GM12878 (cell line): ENCODE data around the gene AKR1B15. TPM values are rescaled to one million over a fixed set of nuclear protein-coding genes. Genes with fewer than 3 reads are reported as not detected.

ENCODE experiments used
- ATAC-seq: fragments of 200-7000 bp; cut with Tn5 transposase; 3 replicates; pipeline ENCODE4 v1.9.1; 2020; ENCODE audit warnings: mild to moderate bottlenecking, moderate library complexity
- BruUV-seq: library from RNA; stranded (reverse); fragments of 400-500 nt; replicated peaks from 2 replicates; lab custom pipeline; 2021; lab: Mats Ljungman, UMichigan
- CTCF ChIA-PET: fragments of 300-600 bp; sonication (Branson Sonifier 250); formaldehyde crosslinking; extraction: SDS; loops from one replicate; lab custom pipeline; 2021; ENCODE audit warnings: inconsistent platforms; lab: Yijun Ruan, JAX
- POLR2A ChIA-PET: fragments of 350-600 bp; formaldehyde crosslinking; extraction: SDS; loops from one replicate; lab custom pipeline; 2021; ENCODE audit warnings: inconsistent platforms; lab: Charles Lee
- RAD21 ChIA-PET: fragments of 300-600 bp; sonication (Branson Sonifier 250); formaldehyde crosslinking; loops from one replicate; lab custom pipeline; 2023; ENCODE audit warnings: antibody characterized with exemption; ENCODE audit not compliant: unreplicated experiment; lab: Charles Lee
- SMC1A ChIA-PET: fragments of 300-600 bp; sonication (Branson Sonifier 250); formaldehyde crosslinking; loops from one replicate; lab custom pipeline; 2023; ENCODE audit not compliant: unreplicated experiment, uncharacterized antibody; lab: Charles Lee
- DNase-seq: peaks from one replicate; pipeline ENCODE4 v3.0.0-alpha.2; 2011; ENCODE audit warnings: low read depth, low spot score
- FAIRE-seq: peaks from 3 replicates; lab custom pipeline; 2011; peaks lifted over from hg19 to GRCh38; lab: Jason Lieb, UNC
- H2AFZ ChIP-seq: 2 replicates; pipeline ENCODE4 v1.6.0; 2011; ENCODE audit warnings: low read depth, low read length, control low read depth; ENCODE audit not compliant: control insufficient read depth
- H3K27ac ChIP-seq: 2 replicates; pipeline ENCODE4 v1.5.1; 2011; ENCODE audit warnings: control low read depth; ENCODE audit not compliant: control insufficient read depth, insufficient read depth
- H3K27me3 ChIP-seq, 2 experiments: replicated peaks in 1 of 2; 2 replicates each; pipeline versions ENCODE4 v1.6.0 to v1.6.1; 2011; ENCODE audit warnings: low read length in 1 of 2; ENCODE audit not compliant: control insufficient read depth in 2 of 2, insufficient read depth in 2 of 2
- H3K36me3 ChIP-seq, 2 experiments: 2 replicates each; pipeline ENCODE4 v1.5.1; 2011; ENCODE audit warnings: low read length in 1 of 2; ENCODE audit not compliant: control insufficient read depth in 2 of 2, insufficient read depth in 2 of 2
- H3K4me1 ChIP-seq: 2 replicates; pipeline ENCODE4 v1.6.1; 2011; ENCODE audit warnings: mild to moderate bottlenecking, low read length, moderate library complexity, mixed read lengths; ENCODE audit not compliant: control insufficient read depth, insufficient read depth
- H3K4me2 ChIP-seq: 2 replicates; pipeline ENCODE4 v1.6.0; 2011; ENCODE audit warnings: control low read depth; ENCODE audit not compliant: control insufficient read depth, insufficient read depth
- H3K4me3 ChIP-seq: fragments of 200-600 bp; sonication (generic); 2 replicates; pipeline ENCODE4 v1.5.1; 2016
- H3K79me2 ChIP-seq: 2 replicates; pipeline ENCODE4 v1.6.0; 2011; ENCODE audit warnings: low read length; ENCODE audit not compliant: control insufficient read depth, insufficient read depth
- H3K9ac ChIP-seq: 2 replicates; pipeline ENCODE4 v1.8.0; 2011; ENCODE audit warnings: low read length, control low read depth, mixed read lengths; ENCODE audit not compliant: control insufficient read depth, insufficient read depth
- H3K9me3 ChIP-seq: replicated peaks from 3 replicates; pipeline ENCODE4 v1.5.1; 2011; ENCODE audit warnings: mild to moderate bottlenecking, low read length; ENCODE audit not compliant: control insufficient read depth, insufficient read depth
- H4K20me1 ChIP-seq: 2 replicates; pipeline ENCODE4 v1.6.0; 2011; ENCODE audit not compliant: control insufficient read depth, insufficient read depth
- CBX3 ChIP-seq: fragments of 200-600 bp; sonication (generic); IDR thresholded peaks from 2 replicates; pipeline ENCODE4 v1.6.1; 2016; ENCODE audit warnings: low read depth, borderline replicate concordance
- IKZF1 ChIP-seq: fragments of 450-650 bp; conservative IDR thresholded peaks from 2 replicates; pipeline ENCODE4 v1.6.1; 2017; ENCODE audit warnings: antibody characterized with exemption, mild to moderate bottlenecking
- NFXL1 ChIP-seq: fragments of 450-650 bp; IDR thresholded peaks from 2 replicates; pipeline ENCODE4 v1.6.1; 2017; ENCODE audit warnings: antibody characterized with exemption, mild to moderate bottlenecking, borderline replicate concordance
- RAD21 ChIP-seq: IDR thresholded peaks from 2 replicates; pipeline ENCODE4 v1.6.1; 2011; ENCODE audit warnings: mild to moderate bottlenecking, low read depth, low read length, moderate library complexity; ENCODE audit not compliant: insufficient read depth
- SREBF2 ChIP-seq: IDR thresholded peaks from 2 replicates; pipeline ENCODE4 v1.6.1; 2012; ENCODE audit warnings: mild to moderate bottlenecking, low read length
- TCF7 ChIP-seq: IDR thresholded peaks from 2 replicates; pipeline ENCODE4 v1.6.1; 2014; ENCODE audit warnings: antibody characterized with exemption, borderline replicate concordance
- WGBS: methylation state at CpG from one replicate; pipeline ENCODE4 v1.1.6; 2016; ENCODE audit warnings: low lambda C conversion rate; ENCODE audit not compliant: insufficient replicate concordance, insufficient coverage; ENCODE audit errors: missing lambda C conversion rate; 5-methylcytosine and 5-hydroxymethylcytosine counted together
- in situ Hi-C: fragments of 300-500 bp; cut with MboI; formaldehyde crosslinking; loops from 9 replicates; pipeline ENCODE4 v1.14.3; 2018; ENCODE audit warnings: mixed read lengths
- intact Hi-C: fragments of 100-400 bp; cut with micrococcal nuclease; formaldehyde crosslinking; loops from one replicate; pipeline ENCODE4 v1.14.2; 2022; ENCODE audit not compliant: unreplicated experiment
- polyA plus RNA-seq, 11 experiments: library from polyadenylated mRNA; depleted of rRNA in 4 of 11; unstranded in 6 of 11; stranded (reverse) in 5 of 11; fragments of >200 nt; fragmentation: Nextera tagmentation in 4 of 11; fragmentation: Illumina TruSeq in 1 of 11; extraction: Ambion mirVana in 4 of 11; extraction: Trizol in 1 of 11; gene quantifications; 1 replicate in 1 of 11; 2 replicates in 10 of 11; pipeline versions ENCODE4 v1.2.1 to v1.2.3, GENCODE V29; 2011 to 2016; ENCODE audit warnings: inconsistent platforms in 2 of 11, missing spikeins in 2 of 11, low read depth in 1 of 11
- total RNA-seq, 4 experiments: library from RNA; depleted of rRNA in 3 of 4; stranded (reverse); fragments of >200 nt in 3 of 4; fragmentation: Illumina TruSeq in 1 of 4; extraction: Trizol in 1 of 4; gene quantifications; 2 replicates each; pipeline versions ENCODE4 v1.2.1 to v1.2.3, GENCODE V29; 2013 to 2021
- TF ChIP-seq, protein P1 (sequence below): IDR thresholded peaks from 2 replicates; pipeline ENCODE4 v1.6.1; 2011; ENCODE audit warnings: mild to moderate bottlenecking, low read depth, low read length, moderate library complexity; ENCODE audit not compliant: insufficient replicate concordance
- TF ChIP-seq, protein P2 (sequence below), 3 experiments: IDR thresholded peaks in 2 of 3; conservative IDR thresholded peaks in 1 of 3; 2 replicates each; pipeline ENCODE4 v1.5.1; 2011; ENCODE audit warnings: low read depth in 3 of 3, low read length in 3 of 3, mild to moderate bottlenecking in 3 of 3, control low read depth in 2 of 3, moderate library complexity in 2 of 3, inconsistent platforms in 1 of 3, mixed read lengths in 1 of 3; ENCODE audit not compliant: control insufficient read depth in 2 of 3, insufficient read depth in 1 of 3; ENCODE audit errors: extremely low read depth in 1 of 3
- TF ChIP-seq, protein P3 (sequence below): IDR thresholded peaks from 2 replicates; pipeline ENCODE4 v1.6.1; 2012; ENCODE audit warnings: low read length, inconsistent platforms

AKR1B15 gene
- total and polyA plus RNA-seq, 10 of the 15 experiments (the other 5 are each of a cell fraction or from before 2014, with no cell fraction given) = 0.06 TPM; not detected in 9

DNA sequence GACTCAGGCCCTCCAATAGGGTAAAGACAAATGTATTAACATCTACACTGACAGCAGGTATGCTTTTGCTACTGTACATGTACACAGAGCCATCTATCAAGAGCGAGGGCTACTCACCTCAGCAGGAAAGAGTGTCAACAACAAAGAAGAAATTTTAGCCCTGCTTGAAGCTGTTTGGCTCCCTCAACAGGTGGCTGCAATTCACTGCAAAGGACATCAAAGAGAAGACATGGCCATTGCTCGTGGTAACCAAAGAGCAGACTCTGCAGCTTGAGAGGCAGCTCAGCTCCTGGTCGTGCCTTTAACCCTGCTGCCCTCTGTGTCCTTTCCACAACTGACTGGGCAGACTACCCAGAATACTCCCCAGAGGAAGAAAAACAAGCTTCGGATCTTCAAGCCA, 5.1 kb downstream of the AKR1B15 start:
- SMC1A ChIA-PET = interaction anchor here (1.0 to 2.8 kb wide), 7 partner anchors 11 to 121 kb away, joined by 3 to 14 read pairs (median 3); no protein-coding TSS in a partner anchor
- no TSS peak for BruUV-seq
- in situ Hi-C loops = no loop called here
- Histone ChIP-seq H4K20me1 (no peaks in the 10 kb centered on the region), H3K4me3 (no peak overlapping the region), H3K27me3 (no peaks in the 10 kb centered on the region), H3K9ac (no peak overlapping the region), H3K79me2 (no peaks in the 10 kb centered on the region), H3K36me3 (no peaks in the 10 kb centered on the region), H3K9me3 (no peaks in the 10 kb centered on the region), H3K4me2 (no peak overlapping the region), H3K4me1 (peaks cover 12% of the 10 kb centered on the region), H3K27ac (no peak overlapping the region), H2AFZ (no peak overlapping the region)
- no peak for DNase-seq
- TF ChIP-seq RAD21 (peak; percentile 61), NFXL1 (no peak), SREBF2 (no peak), IKZF1 (no peak), CBX3 (no peak), TCF7 (0 out of 2 replicates have a peak, but pooled peaks have one; percentile 54)
- TF ChIP-seq, protein P1, sequence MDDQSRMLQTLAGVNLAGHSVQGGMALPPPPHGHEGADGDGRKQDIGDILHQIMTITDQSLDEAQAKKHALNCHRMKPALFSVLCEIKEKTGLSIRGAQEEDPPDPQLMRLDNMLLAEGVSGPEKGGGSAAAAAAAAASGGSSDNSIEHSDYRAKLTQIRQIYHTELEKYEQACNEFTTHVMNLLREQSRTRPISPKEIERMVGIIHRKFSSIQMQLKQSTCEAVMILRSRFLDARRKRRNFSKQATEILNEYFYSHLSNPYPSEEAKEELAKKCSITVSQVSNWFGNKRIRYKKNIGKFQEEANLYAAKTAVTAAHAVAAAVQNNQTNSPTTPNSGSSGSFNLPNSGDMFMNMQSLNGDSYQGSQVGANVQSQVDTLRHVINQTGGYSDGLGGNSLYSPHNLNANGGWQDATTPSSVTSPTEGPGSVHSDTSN = no peak
- TF ChIP-seq, protein P2, sequence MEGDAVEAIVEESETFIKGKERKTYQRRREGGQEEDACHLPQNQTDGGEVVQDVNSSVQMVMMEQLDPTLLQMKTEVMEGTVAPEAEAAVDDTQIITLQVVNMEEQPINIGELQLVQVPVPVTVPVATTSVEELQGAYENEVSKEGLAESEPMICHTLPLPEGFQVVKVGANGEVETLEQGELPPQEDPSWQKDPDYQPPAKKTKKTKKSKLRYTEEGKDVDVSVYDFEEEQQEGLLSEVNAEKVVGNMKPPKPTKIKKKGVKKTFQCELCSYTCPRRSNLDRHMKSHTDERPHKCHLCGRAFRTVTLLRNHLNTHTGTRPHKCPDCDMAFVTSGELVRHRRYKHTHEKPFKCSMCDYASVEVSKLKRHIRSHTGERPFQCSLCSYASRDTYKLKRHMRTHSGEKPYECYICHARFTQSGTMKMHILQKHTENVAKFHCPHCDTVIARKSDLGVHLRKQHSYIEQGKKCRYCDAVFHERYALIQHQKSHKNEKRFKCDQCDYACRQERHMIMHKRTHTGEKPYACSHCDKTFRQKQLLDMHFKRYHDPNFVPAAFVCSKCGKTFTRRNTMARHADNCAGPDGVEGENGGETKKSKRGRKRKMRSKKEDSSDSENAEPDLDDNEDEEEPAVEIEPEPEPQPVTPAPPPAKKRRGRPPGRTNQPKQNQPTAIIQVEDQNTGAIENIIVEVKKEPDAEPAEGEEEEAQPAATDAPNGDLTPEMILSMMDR (IDR thresholded peaks at IDR 0.05 in 2 of 3, conservative IDR thresholded peaks at IDR 0.05 in 1 of 3; ENCODE audit: control insufficient read depth in 2 of 3, extremely low read depth in 1 of 3, insufficient read depth in 1 of 3, low read depth in 3 of 3, low read length in 3 of 3) = peak; percentile 36 to 43 (median 38); a peak in 3 of 6 replicates
- TF ChIP-seq, protein P3, sequence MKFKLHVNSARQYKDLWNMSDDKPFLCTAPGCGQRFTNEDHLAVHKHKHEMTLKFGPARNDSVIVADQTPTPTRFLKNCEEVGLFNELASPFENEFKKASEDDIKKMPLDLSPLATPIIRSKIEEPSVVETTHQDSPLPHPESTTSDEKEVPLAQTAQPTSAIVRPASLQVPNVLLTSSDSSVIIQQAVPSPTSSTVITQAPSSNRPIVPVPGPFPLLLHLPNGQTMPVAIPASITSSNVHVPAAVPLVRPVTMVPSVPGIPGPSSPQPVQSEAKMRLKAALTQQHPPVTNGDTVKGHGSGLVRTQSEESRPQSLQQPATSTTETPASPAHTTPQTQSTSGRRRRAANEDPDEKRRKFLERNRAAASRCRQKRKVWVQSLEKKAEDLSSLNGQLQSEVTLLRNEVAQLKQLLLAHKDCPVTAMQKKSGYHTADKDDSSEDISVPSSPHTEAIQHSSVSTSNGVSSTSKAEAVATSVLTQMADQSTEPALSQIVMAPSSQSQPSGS = no peak
- peak; percentile 41 for FAIRE-seq
- POLR2A ChIA-PET = no interaction called here
- ATAC-seq = peak; percentile 54
- intact Hi-C loops = no loop called here
- 42% methylated on average over 4 of the region's 4 CpGs for WGBS
- CTCF ChIA-PET = interaction anchor here (0.6 to 4.1 kb wide), 13 partner anchors 24 to 196 kb away, joined by 3 to 31 read pairs (median 4); no protein-coding TSS in a partner anchor
- RAD21 ChIA-PET = interaction anchor here (1.1 to 2.0 kb wide), 5 partner anchors 40 to 121 kb away, joined by 3 to 10 read pairs (median 6); no protein-coding TSS in a partner anchor
